Astrocyte (in vitro differentiated cells and primary cell): ENCODE data around the gene ERMAP. TPM values are rescaled to one million over a fixed set of nuclear protein-coding genes. Genes with fewer than 3 reads are reported as not detected.

Experiments used
- DNase-seq: peaks from one replicate; pipeline ENCODE4 v3.0.0-alpha.2; 2010; ENCODE audit warnings: low read depth
- FAIRE-seq: peaks from 2 replicates; lab custom pipeline; 2011; peaks lifted over from hg19 to GRCh38; lab: Jason Lieb, UNC
- H2AFZ ChIP-seq: 2 replicates; pipeline ENCODE4 v1.6.0; 2012; ENCODE audit warnings: low read depth, low read length, inconsistent platforms
- H3K27ac ChIP-seq: 2 replicates; pipeline ENCODE4 v1.5.1; 2011; ENCODE audit warnings: low read depth, low read length, inconsistent platforms
- H3K27me3 ChIP-seq: 2 replicates; pipeline ENCODE4 v1.6.0; 2011; ENCODE audit warnings: low read length, inconsistent platforms; ENCODE audit not compliant: insufficient read depth
- H3K36me3 ChIP-seq: 2 replicates; pipeline ENCODE4 v1.5.1; 2011; ENCODE audit warnings: low read length, inconsistent platforms; ENCODE audit not compliant: insufficient read depth
- H3K4me1 ChIP-seq: 2 replicates; pipeline ENCODE4 v1.5.1; 2011; ENCODE audit warnings: low read length, inconsistent platforms; ENCODE audit not compliant: insufficient read depth
- H3K4me2 ChIP-seq: 2 replicates; pipeline ENCODE4 v1.6.0; 2012; ENCODE audit warnings: low read length, inconsistent platforms
- H3K4me3 ChIP-seq: 2 replicates; pipeline ENCODE4 v1.5.1; 2011; ENCODE audit warnings: low read depth, mild to moderate bottlenecking, low read length, inconsistent platforms; ENCODE audit not compliant: insufficient read depth
- H3K79me2 ChIP-seq: 2 replicates; pipeline ENCODE4 v1.6.0; 2012; ENCODE audit warnings: mild to moderate bottlenecking, low read length, inconsistent platforms; ENCODE audit not compliant: insufficient read depth
- H3K9ac ChIP-seq: 2 replicates; pipeline ENCODE4 v1.6.0; 2012; ENCODE audit warnings: mild to moderate bottlenecking, low read length, inconsistent platforms
- H3K9me3 ChIP-seq: 2 replicates; pipeline ENCODE4 v1.5.1; 2012; ENCODE audit warnings: low read depth, mild to moderate bottlenecking, low read length, inconsistent platforms; ENCODE audit not compliant: insufficient read depth
- H4K20me1 ChIP-seq: 2 replicates; pipeline ENCODE4 v1.6.0; 2012; ENCODE audit warnings: low read length, inconsistent platforms; ENCODE audit not compliant: insufficient read depth
- H3K27ac Mint-ChIP-seq: one replicate; pipeline ENCODE4 v1.8.0; 2021; ENCODE audit warnings: mild to moderate bottlenecking, mixed read lengths; ENCODE audit not compliant: unreplicated experiment
- H3K27me3 Mint-ChIP-seq: one replicate; pipeline ENCODE4 v1.8.0; 2021; ENCODE audit warnings: low read depth, mixed read lengths; ENCODE audit not compliant: unreplicated experiment
- H3K36me3 Mint-ChIP-seq: one replicate; pipeline ENCODE4 v1.8.0; 2021; ENCODE audit warnings: low read depth, mixed read lengths; ENCODE audit not compliant: unreplicated experiment
- H3K4me1 Mint-ChIP-seq: one replicate; pipeline ENCODE4 v1.8.0; 2021; ENCODE audit warnings: low read depth, mixed read lengths; ENCODE audit not compliant: unreplicated experiment
- H3K4me3 Mint-ChIP-seq: one replicate; pipeline ENCODE4 v1.8.0; 2021; ENCODE audit warnings: mild to moderate bottlenecking, moderate library complexity, mixed read lengths; ENCODE audit not compliant: unreplicated experiment
- H3K9me3 Mint-ChIP-seq: one replicate; pipeline ENCODE4 v1.8.0; 2021; ENCODE audit warnings: mild to moderate bottlenecking, mixed read lengths; ENCODE audit not compliant: unreplicated experiment
- CTCF ChIP-seq: IDR thresholded peaks from 2 replicates; pipeline ENCODE4 v1.5.1; 2011; ENCODE audit warnings: low read depth, mild to moderate bottlenecking, inconsistent platforms, low read length, moderate library complexity; ENCODE audit not compliant: insufficient read depth
- EZH2 ChIP-seq: IDR thresholded peaks from 2 replicates; pipeline ENCODE4 v1.6.1; 2012; ENCODE audit warnings: mild to moderate bottlenecking, low read length, inconsistent platforms; ENCODE audit not compliant: insufficient read depth
- total RNA-seq: library from RNA; stranded (reverse); gene quantifications from 2 replicates; pipeline ENCODE4 v1.2.1, GENCODE V29; 2021

Gene ERMAP
- total RNA-seq, 1 donor from 2014 or later: 8.9 TPM

DNA sequence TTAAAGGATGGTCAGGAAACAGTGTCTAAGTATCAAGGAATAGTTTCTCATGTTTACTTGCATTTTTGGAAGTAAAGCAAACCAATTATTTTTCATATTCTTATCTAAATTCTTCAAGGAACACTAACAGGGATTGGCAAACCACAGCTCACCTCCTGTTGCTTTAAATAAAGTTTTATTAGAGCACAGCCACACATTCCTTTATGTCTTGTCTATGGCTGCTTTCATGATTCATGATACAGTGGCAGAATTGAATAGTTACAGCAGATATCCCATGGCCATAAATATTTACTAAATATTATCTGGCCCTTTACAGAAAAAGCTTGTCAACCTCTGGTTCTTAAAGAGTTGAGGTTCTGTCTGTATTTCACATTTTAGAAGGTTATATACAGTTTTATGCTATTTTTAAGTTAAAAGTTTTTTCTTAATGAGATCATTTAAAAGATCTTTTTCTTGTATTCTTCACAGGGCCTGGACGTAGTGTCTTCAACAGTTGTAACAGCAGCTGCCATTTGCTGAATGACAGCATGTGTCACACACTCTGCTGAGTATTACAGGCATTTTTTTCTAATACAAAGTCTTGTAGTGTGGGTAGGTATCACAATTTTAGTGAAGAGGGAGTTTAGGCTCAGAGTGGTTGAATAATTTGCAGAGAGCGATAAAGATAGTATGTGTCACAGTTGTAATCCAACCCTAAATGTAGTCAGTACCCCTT lies 32.1 kb downstream of the ERMAP start:
- no peak overlapping the region for H2AFZ ChIP-seq
- H3K79me2 ChIP-seq: peaks cover 28% of the 10 kb centered on the region
- FAIRE-seq: no peak
- peaks cover 18% of the 10 kb centered on the region for H3K36me3 Mint-ChIP-seq
- H3K27ac Mint-ChIP-seq: no peak overlapping the region
- no peak overlapping the region for H3K27ac ChIP-seq
- H3K4me1 ChIP-seq: peaks cover 8% of the 10 kb centered on the region
- no peak overlapping the region for H3K4me2 ChIP-seq
- H4K20me1 ChIP-seq: peaks cover 8% of the 10 kb centered on the region
- H3K4me3 ChIP-seq: no peak overlapping the region
- no peaks in the 10 kb centered on the region for H3K27me3 ChIP-seq
- H3K4me3 Mint-ChIP-seq: no peak overlapping the region
- H3K4me1 Mint-ChIP-seq: peaks cover 19% of the 10 kb centered on the region
- TF ChIP-seq CTCF (no peak), EZH2 (no peak)
- H3K9me3 Mint-ChIP-seq: no peaks in the 10 kb centered on the region
- DNase-seq: no peak
- no peaks in the 10 kb centered on the region for H3K27me3 Mint-ChIP-seq
- peaks cover 16% of the 10 kb centered on the region for H3K9me3 ChIP-seq
- H3K9ac ChIP-seq: no peak overlapping the region
- H3K36me3 ChIP-seq: peaks cover 19% of the 10 kb centered on the region

DNA sequence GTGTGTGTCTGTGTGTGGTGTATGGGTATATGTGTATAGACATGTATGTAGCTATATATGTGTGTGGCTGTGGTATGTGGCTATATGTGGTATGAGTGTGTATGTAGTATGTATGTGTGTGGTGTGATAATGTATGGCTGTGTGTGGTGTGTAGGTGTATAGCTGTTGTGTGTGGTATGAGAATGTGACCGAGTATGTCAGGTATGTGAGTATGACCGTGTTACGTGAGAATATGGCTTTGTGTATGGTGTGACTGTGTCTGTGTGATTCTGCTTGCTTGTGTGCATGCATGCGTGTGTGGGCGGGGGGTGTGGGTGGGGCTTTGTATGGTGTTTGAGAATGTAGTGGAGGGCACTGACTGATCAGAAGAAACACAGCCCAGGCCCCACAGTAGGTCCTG lies 33.0 kb downstream of the ERMAP start:
- Histone ChIP-seq H3K36me3 (peaks cover 19% of the 10 kb centered on the region), H3K4me2 (no peak overlapping the region), H3K9me3 (peaks cover 16% of the 10 kb centered on the region), H3K4me1 (peaks cover 8% of the 10 kb centered on the region), H3K9ac (no peak overlapping the region), H2AFZ (no peak overlapping the region), H3K27ac (no peak overlapping the region), H3K4me3 (no peak overlapping the region), H4K20me1 (peaks cover 8% of the 10 kb centered on the region), H3K27me3 (no peaks in the 10 kb centered on the region), H3K79me2 (peaks cover 28% of the 10 kb centered on the region)
- no peaks in the 10 kb centered on the region for H3K9me3 Mint-ChIP-seq
- TF ChIP-seq CTCF (no peak), EZH2 (no peak)
- H3K36me3 Mint-ChIP-seq: peaks cover 18% of the 10 kb centered on the region
- no peak overlapping the region for H3K27ac Mint-ChIP-seq
- no peaks in the 10 kb centered on the region for H3K27me3 Mint-ChIP-seq
- peaks cover 19% of the 10 kb centered on the region for H3K4me1 Mint-ChIP-seq
- no peak for FAIRE-seq
- DNase-seq: no peak
- H3K4me3 Mint-ChIP-seq: no peak overlapping the region

GRCh38 chr1:42851420-42851819 lies 34.5 kb downstream of the ERMAP start:
- DNase-seq (no peak), FAIRE-seq (no peak)
- TF ChIP-seq CTCF: no peak
- no peak for TF ChIP-seq EZH2
- H3K27ac ChIP-seq: no peak overlapping the region
- H3K36me3 ChIP-seq: peaks cover 19% of the 10 kb centered on the region
- no peak overlapping the region for H3K9ac ChIP-seq
- H3K4me3 Mint-ChIP-seq: no peak overlapping the region
- H3K4me3 ChIP-seq: no peak overlapping the region
- H3K27ac Mint-ChIP-seq: no peak overlapping the region
- H4K20me1 ChIP-seq: peaks cover 8% of the 10 kb centered on the region
- H3K36me3 Mint-ChIP-seq: peaks cover 18% of the 10 kb centered on the region
- H3K27me3 Mint-ChIP-seq: no peaks in the 10 kb centered on the region
- peaks cover 8% of the 10 kb centered on the region for H3K4me1 ChIP-seq
- peaks cover 16% of the 10 kb centered on the region for H3K9me3 ChIP-seq
- peaks cover 21% of the 10 kb centered on the region for H3K4me1 Mint-ChIP-seq
- H3K9me3 Mint-ChIP-seq: no peaks in the 10 kb centered on the region
- no peak overlapping the region for H3K4me2 ChIP-seq
- H2AFZ ChIP-seq: no peak overlapping the region
- no peaks in the 10 kb centered on the region for H3K27me3 ChIP-seq
- peaks cover 28% of the 10 kb centered on the region for H3K79me2 ChIP-seq
